A549 treated with Mapracorat at 1 μM for 4 hours (cell line): ENCODE data around the gene FITM2. TPM values are rescaled to one million over a fixed set of nuclear protein-coding genes. Genes with fewer than 3 reads are reported as not detected.

Experiments
- total RNA-seq: library from RNA; stranded (reverse); fragments of 200-300 nt; extraction: Qiagen RNA extraction; gene quantifications from 5 replicates; pipeline ENCODE4 v1.2.3, GENCODE V29; 2022

FITM2 gene, protein sequence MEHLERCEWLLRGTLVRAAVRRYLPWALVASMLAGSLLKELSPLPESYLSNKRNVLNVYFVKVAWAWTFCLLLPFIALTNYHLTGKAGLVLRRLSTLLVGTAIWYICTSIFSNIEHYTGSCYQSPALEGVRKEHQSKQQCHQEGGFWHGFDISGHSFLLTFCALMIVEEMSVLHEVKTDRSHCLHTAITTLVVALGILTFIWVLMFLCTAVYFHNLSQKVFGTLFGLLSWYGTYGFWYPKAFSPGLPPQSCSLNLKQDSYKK
- total RNA-seq = 7.7 to 9.6 TPM (median 9.3 TPM) in 5 replicates

GRCh38 chr20:44310664-44311639 lies at the start of gene FITM2:
Gene FITM2 (minus strand): TSS chr20:44311202. CDS start chr20:44311148, 54 bp downstream.

GRCh38 chr20:44355498-44356352 lies 44.7 kb upstream of the FITM2 start, which contains the start of gene HNF4A:
Gene HNF4A (plus strand): TSS chr20:44355699. CDS start chr20:44355805, 106 bp downstream.

DNA sequence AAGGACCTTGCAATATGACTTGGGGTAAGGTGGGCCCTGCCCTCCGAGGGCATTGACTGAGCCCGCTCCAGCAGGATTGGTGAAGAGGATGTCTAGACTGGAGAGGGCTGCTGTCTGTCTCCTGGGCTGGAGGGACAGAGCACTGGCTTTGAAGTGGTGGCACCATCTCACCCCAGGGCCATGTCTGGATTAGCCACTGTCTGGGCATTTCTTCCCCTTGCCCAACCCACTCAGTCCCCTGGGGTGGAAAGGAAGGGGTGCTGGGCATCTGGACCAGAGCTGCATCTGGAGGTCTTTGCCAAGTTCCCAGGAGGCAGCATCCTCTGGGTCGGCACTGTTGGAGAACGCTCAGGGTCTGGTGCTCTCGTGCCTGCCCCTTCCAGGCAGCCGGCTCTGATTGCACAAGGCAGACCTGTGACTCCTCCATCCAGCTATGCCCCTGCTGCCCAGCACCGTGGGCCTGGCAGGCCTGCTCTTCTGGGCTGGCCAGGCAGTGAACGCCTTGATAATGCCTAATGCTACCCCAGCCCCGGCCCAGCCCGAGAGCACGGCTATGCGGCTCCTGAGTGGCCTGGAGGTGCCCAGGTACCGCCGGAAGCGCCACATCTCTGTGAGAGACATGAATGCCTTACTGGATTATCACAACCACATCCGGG lies 25.9 kb upstream of the FITM2 start, which contains the start of gene R3HDML:
Gene R3HDML, plus strand, starts transcription at position 319 of the 656 bp plus-strand sequence. Its CDS starts 115 bp downstream, at position 434.

Other genes starting within 250 kb of the FITM2 start
- 4.6 to 5.7 TPM (median 4.9 TPM) in 5 replicates for gene JPH2, start 124.0 kb downstream of the FITM2 start, total RNA-seq
- 52.2 to 56.2 TPM (median 53.3 TPM) in 5 replicates for gene OSER1, start 100.4 kb downstream of the FITM2 start, total RNA-seq
- 0.07 to 0.23 TPM (median 0.07 TPM) in 3 of 5 replicates, not detected in the others for gene GDAP1L1, start 63.9 kb downstream of the FITM2 start, total RNA-seq
- 0.15 to 0.47 TPM (median 0.33 TPM) in 4 of 5 replicates, not detected in the other for gene R3HDML, start 25.8 kb upstream of the FITM2 start, total RNA-seq
- gene HNF4A, start 44.5 kb upstream of the FITM2 start, total RNA-seq = 14.6 to 20.3 TPM (median 19.1 TPM) in 5 replicates
- 13.6 to 16.8 TPM (median 16.1 TPM) in 5 replicates for gene TTPAL, start 164.7 kb upstream of the FITM2 start, total RNA-seq
- gene SERINC3, start 210.9 kb upstream of the FITM2 start, total RNA-seq = 71.0 to 91.1 TPM (median 80.0 TPM) in 5 replicates